GM18873 (cell line): Measurements from ENCODE around the gene SUGCT.

Experiments used
- ATAC-seq: cut with Tn5 transposase; IDR thresholded peaks from one replicate; pipeline ENCODE4 v1.9.1; 2021; ENCODE audit warnings: mild to moderate bottlenecking, moderate library complexity, moderate number of reproducible peaks; ENCODE audit not compliant: unreplicated experiment, low FRiP score

SUGCT gene

GRCh38 chr7:40546616-40547501 is 412.1 kb downstream of the SUGCT start:
- no peak for ATAC-seq

DNA sequence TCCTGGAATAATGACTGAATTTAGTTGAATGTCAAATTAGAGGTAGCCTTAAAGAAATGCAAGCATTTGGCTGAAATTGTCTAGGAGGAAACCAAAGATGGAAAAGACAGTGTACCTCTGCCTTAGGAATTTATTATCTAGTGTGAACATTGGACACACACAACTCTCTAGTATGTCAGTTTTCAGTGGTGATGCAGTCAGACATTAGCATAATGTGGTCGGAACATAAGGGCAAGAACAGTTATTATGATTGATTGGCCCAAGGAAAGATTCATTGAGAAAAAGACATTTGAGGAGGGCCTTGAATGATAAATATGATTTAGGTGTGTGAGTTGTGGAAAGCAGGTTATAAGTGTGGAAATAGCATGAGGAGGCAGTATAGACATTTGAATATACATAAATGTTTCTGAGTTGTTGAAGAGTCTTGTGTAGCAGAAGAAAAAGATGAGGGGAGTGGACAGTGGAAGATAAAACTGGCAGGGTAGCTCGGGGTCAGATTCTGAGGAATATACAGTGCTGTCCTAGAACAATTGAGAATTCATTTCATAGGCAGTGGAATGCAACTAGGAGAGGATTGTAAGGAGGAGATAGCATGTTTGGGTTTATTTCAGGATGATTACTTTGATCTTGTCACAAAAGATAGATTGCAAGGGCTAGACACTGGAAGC is 414.7 kb downstream of the SUGCT start:
- ATAC-seq = no peak

DNA sequence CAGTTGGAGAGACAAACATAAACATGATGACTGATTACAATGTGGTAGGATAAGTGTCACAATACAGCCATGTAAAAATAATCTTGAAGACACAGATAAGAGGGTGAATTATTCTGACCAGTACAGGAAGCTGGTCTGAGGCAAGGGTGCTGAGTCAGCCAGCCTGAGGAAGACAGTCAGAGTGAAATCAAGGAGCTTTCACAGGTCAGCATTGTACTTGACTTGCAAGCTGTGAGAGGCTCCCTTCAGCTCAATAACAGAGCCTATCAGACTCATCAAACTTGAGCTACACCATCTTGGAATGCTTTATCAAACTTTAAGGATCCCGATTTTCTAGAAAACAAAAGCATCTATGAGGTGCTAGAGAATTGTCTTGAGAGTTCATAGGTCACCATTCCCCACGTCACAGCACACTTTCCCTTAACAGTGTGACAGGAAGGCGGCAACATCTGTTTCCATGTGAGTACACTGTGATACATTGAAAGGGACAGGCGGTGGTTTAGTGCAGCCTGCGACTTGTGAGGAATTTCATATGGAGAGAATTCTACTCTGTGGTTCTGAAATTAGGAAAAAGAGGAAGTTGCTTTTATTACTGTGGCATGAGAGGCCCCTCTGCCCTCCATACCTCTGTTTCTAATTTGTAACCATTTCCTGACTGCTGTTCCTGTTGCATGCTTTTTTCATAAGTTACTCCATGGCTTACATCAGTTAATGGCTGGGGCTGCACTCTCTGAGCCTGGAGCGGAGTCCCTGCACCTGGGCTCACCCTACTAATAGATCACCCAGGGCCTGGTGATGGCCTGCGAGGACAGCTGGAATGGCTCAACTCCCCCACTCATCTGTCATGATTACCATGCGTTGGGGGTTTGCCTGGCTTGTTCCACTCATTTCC is 417.1 kb downstream of the SUGCT start:
- ATAC-seq = peak; percentile 83

GRCh38 chr7:40560672-40561071 is 425.9 kb downstream of the SUGCT start:
- ATAC-seq = no peak

- ATAC-seq = no peak
Measured at GRCh38 chr7:40566879-40567278, 432.1 kb downstream of the SUGCT start.

GRCh38 chr7:40569326-40569725 is 434.5 kb downstream of the SUGCT start:
- no peak for ATAC-seq

DNA sequence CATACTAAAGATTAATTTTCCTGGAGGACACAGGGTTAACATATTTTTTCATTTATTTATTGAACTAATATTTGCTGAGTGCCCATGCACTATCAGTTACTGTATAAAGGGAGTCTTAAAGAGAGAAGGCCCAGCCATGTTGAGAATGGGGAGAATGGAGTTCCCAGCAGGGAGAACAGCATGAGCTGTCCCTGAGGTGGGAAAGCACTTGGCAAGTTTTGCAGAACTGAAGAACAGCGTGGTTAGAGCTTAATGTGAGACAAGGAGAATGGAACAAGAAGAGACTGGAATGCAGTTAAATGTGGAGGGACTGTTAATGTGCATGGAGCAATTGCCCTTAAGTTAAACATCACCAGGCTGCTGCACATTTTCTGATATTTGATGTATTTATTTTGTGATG is 435.4 kb downstream of the SUGCT start:
- no peak for ATAC-seq

- no peak for ATAC-seq
Measured at GRCh38 chr7:40571796-40572195, 437.0 kb downstream of the SUGCT start.

DNA sequence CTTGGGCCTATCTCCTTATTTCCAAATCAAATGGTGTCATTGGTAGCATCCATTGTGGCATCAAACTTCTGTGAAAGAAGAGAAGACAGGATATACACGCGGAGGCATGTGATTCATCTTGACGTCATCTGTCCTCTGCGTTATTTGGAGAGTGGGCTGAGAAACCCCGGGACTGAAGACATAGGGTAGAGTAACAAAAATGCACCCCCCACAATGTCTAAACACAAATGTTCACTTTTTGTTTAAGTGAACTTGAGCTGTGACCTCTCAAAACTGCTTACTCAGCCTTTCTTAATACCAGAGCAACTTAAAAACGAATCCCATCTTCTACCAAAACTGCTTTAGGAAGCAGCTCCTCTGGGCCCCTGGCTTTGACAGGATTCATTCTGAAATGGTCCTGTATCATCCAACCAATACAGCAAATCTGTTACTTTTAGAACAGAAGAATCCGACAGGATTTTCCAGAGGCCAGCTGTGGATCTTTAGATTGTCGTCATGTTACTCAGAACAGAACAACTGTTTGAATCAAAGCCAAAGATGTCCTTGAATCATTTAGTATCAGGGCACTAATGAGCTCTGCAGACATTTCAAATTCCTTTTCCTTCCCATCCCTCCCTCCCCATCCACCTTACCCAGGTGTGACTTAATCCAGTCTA is 438.1 kb downstream of the SUGCT start:
- ATAC-seq = no peak

GRCh38 chr7:40579401-40579800 is 444.6 kb downstream of the SUGCT start:
- ATAC-seq = no peak

- ATAC-seq = no peak
Measured at GRCh38 chr7:40580776-40581175, 446.0 kb downstream of the SUGCT start.

DNA sequence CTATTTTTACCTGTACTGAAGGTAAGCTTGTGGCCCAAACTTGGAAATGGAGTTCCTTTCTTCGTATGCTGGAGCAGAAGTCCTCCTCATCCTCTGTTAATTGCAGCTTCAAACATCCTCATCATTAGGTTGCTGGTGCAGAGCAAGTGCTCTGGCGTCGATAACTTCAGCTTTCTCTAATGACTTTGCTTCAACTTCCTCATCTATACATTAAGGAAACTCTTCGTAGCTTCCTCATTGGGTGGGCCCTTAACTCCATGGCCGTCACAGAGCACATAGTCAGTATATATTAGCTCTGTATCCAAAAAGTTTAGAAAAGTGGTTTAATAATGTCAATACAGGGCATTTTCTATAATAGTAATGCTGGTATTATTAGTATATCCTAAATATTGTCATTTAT is 447.7 kb downstream of the SUGCT start:
- no peak for ATAC-seq

DNA sequence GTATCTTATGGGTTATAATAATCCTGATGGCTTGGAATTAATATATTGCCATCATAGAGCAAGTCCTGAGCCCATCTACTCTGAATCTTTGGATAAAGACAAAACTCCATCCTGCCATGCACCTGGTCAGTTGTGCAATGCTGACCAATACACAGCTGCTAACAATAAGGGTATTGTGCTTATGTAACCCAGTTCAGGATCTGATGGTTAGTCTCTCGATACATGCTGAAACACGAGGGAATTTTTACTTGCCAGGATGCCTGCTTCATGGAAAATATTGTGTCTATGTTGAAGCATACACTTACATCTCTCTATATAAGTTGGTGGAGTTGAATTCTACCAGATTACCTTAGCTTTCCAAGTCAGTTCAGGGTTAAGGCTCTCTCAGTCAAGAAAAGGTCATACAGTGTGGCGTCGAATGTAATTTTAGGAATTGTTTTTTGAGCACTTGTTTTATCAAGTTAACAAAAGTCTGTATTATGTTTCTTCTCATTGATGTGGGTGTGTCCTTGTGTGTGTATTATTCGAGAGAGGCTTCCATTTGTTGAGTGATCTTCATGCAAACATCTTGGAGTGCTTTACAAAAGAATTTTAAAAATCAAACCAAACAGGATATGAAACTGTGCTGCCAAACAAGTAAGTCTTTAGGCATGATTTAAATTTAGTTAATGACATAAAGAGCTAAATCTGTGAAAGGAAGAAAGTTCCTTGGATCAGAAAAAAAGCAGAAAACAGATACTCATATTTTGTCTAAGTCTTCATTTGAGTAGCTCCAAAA is 449.1 kb downstream of the SUGCT start:
- no peak for ATAC-seq

- ATAC-seq = no peak
Measured at GRCh38 chr7:40584667-40585433, 450.0 kb downstream of the SUGCT start.

DNA sequence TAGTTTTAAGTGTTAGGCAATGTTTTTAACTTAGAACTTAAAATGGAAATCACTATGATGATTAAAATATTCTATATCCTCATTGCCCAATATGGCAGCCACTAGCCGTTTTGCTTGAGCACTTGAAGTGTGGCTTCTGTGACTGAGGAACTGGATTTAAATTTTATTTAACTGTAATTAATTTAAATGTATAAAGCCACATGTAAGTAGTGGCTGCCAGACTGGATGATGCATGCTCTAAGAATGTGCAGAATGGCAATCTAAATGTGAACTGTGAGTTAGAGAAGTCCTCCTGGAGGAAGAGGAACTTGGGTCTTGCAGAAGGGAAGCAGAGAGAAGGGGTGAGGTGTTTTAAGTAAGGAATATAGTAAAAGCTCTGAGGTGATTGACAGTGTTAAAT is 451.4 kb downstream of the SUGCT start:
- ATAC-seq = no peak

GRCh38 chr7:40587419-40587818 is 452.6 kb downstream of the SUGCT start:
- ATAC-seq = no peak

GRCh38 chr7:40595129-40595528 is 460.3 kb downstream of the SUGCT start:
- ATAC-seq = no peak

GRCh38 chr7:40595832-40596231 is 461.0 kb downstream of the SUGCT start:
- no peak for ATAC-seq

DNA sequence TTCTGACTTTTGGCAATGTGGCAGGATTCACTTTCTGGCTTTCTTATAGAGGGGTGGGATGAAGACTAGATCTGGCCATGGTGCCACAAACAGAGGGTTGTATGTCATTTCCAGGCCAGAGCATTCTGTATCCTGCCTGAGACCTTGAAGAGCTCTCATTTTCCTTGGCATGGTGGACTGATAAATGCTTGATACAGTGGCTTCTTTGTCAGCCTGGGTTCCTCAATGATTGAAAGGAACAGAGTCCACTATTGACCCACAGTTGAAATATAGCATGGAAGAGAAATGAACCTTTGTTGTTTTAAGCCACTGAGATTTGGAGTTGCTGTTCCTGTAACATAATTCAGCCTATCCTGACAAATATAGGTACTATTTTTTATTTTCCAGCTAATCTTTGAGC is 462.7 kb downstream of the SUGCT start:
- no peak for ATAC-seq
